ENCODE measurements around the gene MEA1.

The MEA1 gene

DNA sequence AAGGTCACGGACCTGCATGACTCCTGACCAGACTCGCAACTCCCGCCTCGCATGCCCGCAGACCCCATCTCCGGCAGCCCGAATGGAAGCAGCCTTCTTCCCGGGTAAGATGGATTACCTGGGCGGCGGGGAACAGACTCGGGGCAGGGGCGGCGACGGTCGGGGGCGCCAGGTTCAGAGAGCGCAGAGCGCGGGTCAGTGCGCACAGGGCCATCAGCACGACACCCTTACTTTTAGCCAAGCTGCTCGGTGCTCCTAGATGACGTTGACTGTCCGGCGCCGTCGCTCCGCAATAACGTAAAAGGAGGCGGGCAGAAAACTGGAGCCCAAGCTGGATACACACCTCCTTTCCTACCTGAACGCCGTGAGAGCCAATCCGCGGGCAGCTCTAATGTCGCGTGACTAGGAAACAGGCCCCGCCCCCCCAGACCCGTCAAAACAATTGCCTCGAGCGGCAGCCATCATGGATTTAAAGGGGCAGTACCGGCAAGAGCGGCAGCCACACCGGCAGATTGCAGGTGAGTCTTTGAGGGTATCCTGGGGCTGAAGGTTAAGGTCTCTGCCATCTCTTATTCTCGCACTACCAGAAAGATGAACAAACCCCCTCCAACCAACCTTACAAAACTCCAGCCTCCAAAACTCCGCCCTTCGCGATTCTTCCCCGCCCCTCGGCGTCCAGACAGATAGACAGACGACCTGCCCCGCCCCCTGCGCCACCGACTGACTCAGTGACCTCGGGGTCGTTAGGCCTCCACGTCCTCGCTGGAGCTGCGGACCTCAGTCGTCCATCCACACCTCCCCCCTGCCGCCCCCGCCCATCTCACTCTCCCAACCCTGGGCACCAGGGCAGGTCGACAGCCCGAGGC, 45.7 kb upstream of the MEA1 start, which contains the start of the genes KLC4 and MRPL2 (continued):
- 0 out of 2 replicates have a peak, but pooled peaks have one; percentile 10 for TF ChIP-seq GFI1B (tag by site-specific recombination; IDR thresholded peaks at IDR 0.05)
- TF ChIP-seq REPIN1 (tag by site-specific recombination; IDR thresholded peaks at IDR 0.05; ENCODE audit: low read depth): no peak
- TF ChIP-seq ZNF324 (tag by site-specific recombination; IDR thresholded peaks at IDR 0.05): peak; percentile 49; the same call in 1 of the 2 replicates
- no peak for TF ChIP-seq SALL2 (tag by site-specific recombination; IDR thresholded peaks at IDR 0.05; ENCODE audit: borderline replicate concordance)
- peak; percentile 58 for TF ChIP-seq ZNF335 (tag by site-specific recombination; conservative IDR thresholded peaks at IDR 0.05)
- TF ChIP-seq KLF7 (tag by site-specific recombination; IDR thresholded peaks at IDR 0.05; ENCODE audit: borderline replicate concordance): no peak
- peak; percentile 84; the same call in 1 of the 2 replicates for TF ChIP-seq YY1 (tag by site-specific recombination; IDR thresholded peaks at IDR 0.05)
- no peak for TF ChIP-seq ZNF626 (tag by site-specific recombination; IDR thresholded peaks at IDR 0.05)
- no peak for TF ChIP-seq ZSCAN23 (tag by site-specific recombination; IDR thresholded peaks at IDR 0.05)
- no peak; the same call in 1 of the 2 replicates for TF ChIP-seq ZNF394 (tag by site-specific recombination; IDR thresholded peaks at IDR 0.05; ENCODE audit: borderline replicate concordance)
- no peak for TF ChIP-seq INSM2 (tag by site-specific recombination; IDR thresholded peaks at IDR 0.05)
- TF ChIP-seq ZNF658 (tag by site-specific recombination; IDR thresholded peaks at IDR 0.05): no peak
- TF ChIP-seq ZNF114 (tag by site-specific recombination; IDR thresholded peaks at IDR 0.05): no peak
- TF ChIP-seq ZNF580 (tag by site-specific recombination; IDR thresholded peaks at IDR 0.05): no peak
- TF ChIP-seq, protein P1, sequence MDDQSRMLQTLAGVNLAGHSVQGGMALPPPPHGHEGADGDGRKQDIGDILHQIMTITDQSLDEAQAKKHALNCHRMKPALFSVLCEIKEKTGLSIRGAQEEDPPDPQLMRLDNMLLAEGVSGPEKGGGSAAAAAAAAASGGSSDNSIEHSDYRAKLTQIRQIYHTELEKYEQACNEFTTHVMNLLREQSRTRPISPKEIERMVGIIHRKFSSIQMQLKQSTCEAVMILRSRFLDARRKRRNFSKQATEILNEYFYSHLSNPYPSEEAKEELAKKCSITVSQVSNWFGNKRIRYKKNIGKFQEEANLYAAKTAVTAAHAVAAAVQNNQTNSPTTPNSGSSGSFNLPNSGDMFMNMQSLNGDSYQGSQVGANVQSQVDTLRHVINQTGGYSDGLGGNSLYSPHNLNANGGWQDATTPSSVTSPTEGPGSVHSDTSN (CRISPR knock-in tag; IDR thresholded peaks at IDR 0.05): peak; percentile 92
- no peak for TF ChIP-seq ZFP37 (tag by site-specific recombination; IDR thresholded peaks at IDR 0.05)
- TF ChIP-seq ZNF830 (tag by site-specific recombination; IDR thresholded peaks at IDR 0.05; ENCODE audit: low read depth): no peak
- TF ChIP-seq ZNF133 (tag by site-specific recombination; IDR thresholded peaks at IDR 0.05): no peak
- no peak for TF ChIP-seq ZNF211 (tag by site-specific recombination; IDR thresholded peaks at IDR 0.05; ENCODE audit: low read depth)
- TF ChIP-seq EGR2 (tag by site-specific recombination; IDR thresholded peaks at IDR 0.05; ENCODE audit: low read depth): no peak
- TF ChIP-seq ZBTB11 (tag by site-specific recombination; conservative IDR thresholded peaks at IDR 0.05; ENCODE audit: low read depth): 0 out of 2 replicates have a peak, but pooled peaks have one; percentile 16
- TF ChIP-seq ZNF558 (tag by site-specific recombination; IDR thresholded peaks at IDR 0.05): no peak
- TF ChIP-seq ZNF514 (tag by site-specific recombination; IDR thresholded peaks at IDR 0.05): no peak
- no peak for TF ChIP-seq MEIS1 (CRISPR knock-in tag; IDR thresholded peaks at IDR 0.05; ENCODE audit: borderline replicate concordance)
- TF ChIP-seq ZNF585B (tag by site-specific recombination; IDR thresholded peaks at IDR 0.05): no peak
- TF ChIP-seq ZNF248 (tag by site-specific recombination; IDR thresholded peaks at IDR 0.05): no peak
- TF ChIP-seq KLF8 (tag by site-specific recombination; IDR thresholded peaks at IDR 0.05): peak; percentile 30; the same call in 1 of the 2 replicates
- TF ChIP-seq ZNF19 (tag by site-specific recombination; IDR thresholded peaks at IDR 0.05; ENCODE audit: low read depth): no peak
- no peak for TF ChIP-seq ZNF791 (tag by site-specific recombination; IDR thresholded peaks at IDR 0.05)
- TF ChIP-seq ZNF792 (tag by site-specific recombination; IDR thresholded peaks at IDR 0.05): no peak
- no peak for TF ChIP-seq MYNN (tag by site-specific recombination; IDR thresholded peaks at IDR 0.05; ENCODE audit: borderline replicate concordance)
- TF ChIP-seq ZNF266 (tag by site-specific recombination; IDR thresholded peaks at IDR 0.05; ENCODE audit: low read depth): no peak
- TF ChIP-seq ZNF664 (tag by site-specific recombination; IDR thresholded peaks at IDR 0.05): no peak
- TF ChIP-seq ZNF174 (tag by site-specific recombination; IDR thresholded peaks at IDR 0.05): no peak
- TF ChIP-seq ZNF292 (tag by site-specific recombination; IDR thresholded peaks at IDR 0.05; ENCODE audit: borderline replicate concordance, low read depth): no peak
